NCI-H2081 (cell line): Measurements from ENCODE around the gene ATG4B.
A peak's percentile ranks its signal among the peaks of the same experiment; 100 is the strongest.

Experiments
- DNase-seq, 2 experiments: peaks; one replicate each; lab custom pipeline; 2025; lab: John Stamatoyannopoulos, UW

ATG4B gene

GRCh38 chr2:241666627-241667400 is 29.3 kb downstream of the ATG4B start:
- DNase-seq, result peak in 1 of 2 experiments; percentile 27

GRCh38 chr2:241668354-241668753 is 30.9 kb downstream of the ATG4B start:
- no peak for DNase-seq

GRCh38 chr2:241668839-241669238 is 31.3 kb downstream of the ATG4B start:
- no peak for DNase-seq

- no peak for DNase-seq
Measured at GRCh38 chr2:241670333-241671110, 33.0 kb downstream of the ATG4B start.

GRCh38 chr2:241671457-241672240 is 34.2 kb downstream of the ATG4B start:
- DNase-seq, result no peak

- DNase-seq, result no peak
Measured at GRCh38 chr2:241672243-241673188, 35.0 kb downstream of the ATG4B start.

- DNase-seq, result no peak
Measured at GRCh38 chr2:241673189-241673663, 35.7 kb downstream of the ATG4B start.

GRCh38 chr2:241673797-241674725 is 36.6 kb downstream of the ATG4B start:
- no peak for DNase-seq

- DNase-seq, result no peak
Measured at GRCh38 chr2:241675885-241676284, 38.4 kb downstream of the ATG4B start.

GRCh38 chr2:241676665-241677064 is 39.2 kb downstream of the ATG4B start:
- DNase-seq, result no peak

GRCh38 chr2:241677392-241677791 is 39.9 kb downstream of the ATG4B start:
- DNase-seq, result no peak

- no peak for DNase-seq
Measured at GRCh38 chr2:241678307-241678706, 40.8 kb downstream of the ATG4B start.

GRCh38 chr2:241678784-241679540 is 41.5 kb downstream of the ATG4B start:
- DNase-seq, result no peak

GRCh38 chr2:241680044-241680443 is 42.6 kb downstream of the ATG4B start:
- no peak for DNase-seq

- no peak for DNase-seq
Measured at GRCh38 chr2:241680827-241681599, 43.5 kb downstream of the ATG4B start.

GRCh38 chr2:241686324-241686649 is 48.8 kb downstream of the ATG4B start:
- DNase-seq, result no peak

- peak; percentile 92 to 97 for DNase-seq
Measured at GRCh38 chr2:241686650-241687425, 49.3 kb downstream of the ATG4B start, which contains the start of gene DTYMK. TSS of gene DTYMK (minus strand) at chr2:241686815. CDS start at chr2:241686783, 32 bp downstream.

GRCh38 chr2:241689306-241689705 is 51.8 kb downstream of the ATG4B start:
- no peak for DNase-seq
